NCI-H1092 (cell line): Measurements from ENCODE around the gene GSTM2.

Experiments
- DNase-seq: peaks from one replicate; lab custom pipeline; 2025; lab: John Stamatoyannopoulos, UW

The GSTM2 gene

DNA sequence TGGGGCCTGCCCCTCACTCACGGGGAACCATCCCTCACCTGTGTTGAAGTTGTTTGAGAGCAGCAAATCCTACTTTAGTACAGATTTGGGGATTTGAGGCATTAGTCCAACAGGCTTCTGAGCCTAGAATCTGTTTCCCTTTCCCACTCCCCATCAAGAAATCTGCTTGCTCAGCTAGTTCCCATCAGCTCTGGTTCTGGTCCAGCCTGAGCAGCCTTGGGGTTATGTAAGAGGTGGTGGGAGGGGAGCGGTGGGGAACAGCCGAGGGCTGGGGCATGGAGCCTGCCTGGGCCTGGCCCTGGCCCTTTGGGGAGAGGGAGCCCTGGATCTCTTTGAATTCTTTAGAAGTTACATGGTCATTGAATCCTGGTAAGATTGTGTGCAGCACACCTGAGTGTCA, 48.3 kb downstream of the GSTM2 start:
- no peak for DNase-seq

DNA sequence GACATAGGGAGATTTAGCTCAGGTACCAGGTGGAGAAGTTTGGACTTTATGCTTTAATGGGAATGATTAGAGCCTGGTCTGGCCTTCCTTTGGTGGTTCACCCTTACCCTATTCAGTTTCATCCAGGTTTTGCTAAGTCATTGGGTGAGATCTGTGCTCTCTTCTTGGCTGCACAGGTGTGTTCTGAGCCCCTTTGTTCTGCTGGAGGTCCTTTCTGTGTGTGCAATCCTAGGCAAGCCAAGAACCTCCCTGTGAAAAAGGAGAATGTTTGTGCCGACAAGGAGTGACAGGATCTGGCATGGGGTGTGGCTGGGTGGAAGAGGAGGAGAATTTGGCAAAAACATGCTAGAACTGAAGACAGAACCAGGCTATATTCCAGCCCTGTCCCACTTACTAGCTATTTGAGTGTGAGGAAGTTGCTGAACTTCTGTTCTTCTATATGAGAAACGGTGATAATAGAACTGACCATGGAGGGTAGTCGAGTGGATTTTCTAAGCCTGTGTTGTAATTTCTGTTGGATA, 48.8 kb downstream of the GSTM2 start:
- no peak for DNase-seq

- DNase-seq, result no peak
These were observed 49.9 kb downstream of the GSTM2 start for GRCh38 chr1:109717729-109718128.

GRCh38 chr1:109718495-109718894, 50.6 kb downstream of the GSTM2 start:
- no peak for DNase-seq

- no peak for DNase-seq
These were observed 51.5 kb downstream of the GSTM2 start for GRCh38 chr1:109719337-109719837.

- no peak for DNase-seq
These were observed 53.2 kb downstream of the GSTM2 start for GRCh38 chr1:109721042-109721441.

- no peak for DNase-seq
These were observed 54.1 kb downstream of the GSTM2 start for GRCh38 chr1:109721971-109722370.

DNA sequence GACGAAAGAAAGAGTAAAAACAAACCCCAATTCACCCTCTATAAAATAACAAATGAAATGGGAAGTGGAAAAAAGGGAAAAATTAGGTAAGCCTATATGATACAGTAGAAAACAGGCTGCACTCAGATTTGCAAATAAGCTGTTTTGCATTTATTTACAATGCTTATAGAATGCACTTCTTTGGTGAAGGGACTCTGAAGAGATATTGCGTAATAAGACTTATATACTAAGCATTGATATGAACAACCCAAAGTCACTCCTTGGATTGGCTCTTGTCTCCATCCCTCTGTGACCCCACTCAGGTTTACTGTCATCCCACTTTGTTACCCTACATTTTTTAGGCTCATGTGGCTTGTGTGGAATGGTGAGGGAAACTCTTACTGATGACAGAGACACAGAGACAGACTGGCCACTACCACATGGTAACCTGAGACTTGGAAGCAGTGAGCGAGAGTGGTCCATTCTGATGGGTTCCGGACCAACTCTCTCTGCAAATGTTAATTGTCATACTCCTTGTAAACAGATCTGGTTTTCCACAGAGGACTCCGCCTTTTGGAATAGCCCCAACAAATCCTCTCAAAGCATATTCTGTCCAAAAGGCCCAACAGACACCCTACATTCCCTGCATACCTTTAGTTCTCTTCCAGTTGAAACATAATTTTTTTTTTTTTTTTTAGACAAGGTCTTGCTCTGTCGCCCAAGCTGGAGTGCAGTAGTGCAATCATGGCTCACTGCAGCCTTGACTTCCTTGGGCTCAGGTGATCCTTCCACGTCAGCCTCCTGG, 55.2 kb downstream of the GSTM2 start:
- no peak for DNase-seq
